GM12891 (cell line): ENCODE data around the gene STARD13.

Experiments used
- POLR2A ChIP-seq: IDR thresholded peaks from 2 replicates; pipeline ENCODE4 v1.6.1; 2011; ENCODE audit warnings: low read depth, low read length, control low read depth
- POLR2AphosphoS5 ChIP-seq: IDR thresholded peaks from 2 replicates; pipeline ENCODE4 v1.6.1; 2011; ENCODE audit warnings: low read depth, low read length, control low read depth
- POU2F2 ChIP-seq: IDR thresholded peaks from 2 replicates; pipeline ENCODE4 v1.6.1; 2011; ENCODE audit warnings: low read depth, mild to moderate bottlenecking, control low read depth, low read length, moderate library complexity
- SPI1 ChIP-seq: IDR thresholded peaks from 2 replicates; pipeline ENCODE4 v1.6.1; 2011; ENCODE audit warnings: low read depth, low read length, control low read depth
- TAF1 ChIP-seq: IDR thresholded peaks from 2 replicates; pipeline ENCODE4 v1.6.1; 2011; ENCODE audit warnings: low read depth, low read length, control low read depth

DNA sequence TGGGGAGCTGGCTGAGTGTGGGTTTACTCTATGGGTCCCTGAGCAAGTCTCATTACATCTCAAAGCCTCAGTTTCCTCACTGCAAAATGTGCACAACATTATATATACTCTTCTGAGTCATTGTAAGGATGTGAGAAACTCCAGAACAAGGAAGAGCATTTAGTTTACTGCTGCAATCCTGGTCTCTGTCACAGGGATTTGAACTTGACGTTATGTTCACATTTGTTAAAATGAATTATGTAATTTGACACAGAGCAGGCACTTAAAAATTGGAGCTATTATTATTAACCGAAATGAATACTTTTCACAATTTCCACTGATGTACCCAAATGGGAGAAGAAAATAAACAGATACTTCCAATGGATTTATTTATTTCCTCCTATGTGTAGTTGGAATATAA is 101.0 kb downstream of the STARD13 start:
- TF ChIP-seq POLR2A (no peak), POLR2AphosphoS5 (no peak), TAF1 (no peak), SPI1 (no peak), POU2F2 (no peak)
